ENCODE results near the gene SLC13A3.
A peak's percentile ranks its signal among the peaks of the same experiment; 100 is the strongest.

SLC13A3 gene

DNA sequence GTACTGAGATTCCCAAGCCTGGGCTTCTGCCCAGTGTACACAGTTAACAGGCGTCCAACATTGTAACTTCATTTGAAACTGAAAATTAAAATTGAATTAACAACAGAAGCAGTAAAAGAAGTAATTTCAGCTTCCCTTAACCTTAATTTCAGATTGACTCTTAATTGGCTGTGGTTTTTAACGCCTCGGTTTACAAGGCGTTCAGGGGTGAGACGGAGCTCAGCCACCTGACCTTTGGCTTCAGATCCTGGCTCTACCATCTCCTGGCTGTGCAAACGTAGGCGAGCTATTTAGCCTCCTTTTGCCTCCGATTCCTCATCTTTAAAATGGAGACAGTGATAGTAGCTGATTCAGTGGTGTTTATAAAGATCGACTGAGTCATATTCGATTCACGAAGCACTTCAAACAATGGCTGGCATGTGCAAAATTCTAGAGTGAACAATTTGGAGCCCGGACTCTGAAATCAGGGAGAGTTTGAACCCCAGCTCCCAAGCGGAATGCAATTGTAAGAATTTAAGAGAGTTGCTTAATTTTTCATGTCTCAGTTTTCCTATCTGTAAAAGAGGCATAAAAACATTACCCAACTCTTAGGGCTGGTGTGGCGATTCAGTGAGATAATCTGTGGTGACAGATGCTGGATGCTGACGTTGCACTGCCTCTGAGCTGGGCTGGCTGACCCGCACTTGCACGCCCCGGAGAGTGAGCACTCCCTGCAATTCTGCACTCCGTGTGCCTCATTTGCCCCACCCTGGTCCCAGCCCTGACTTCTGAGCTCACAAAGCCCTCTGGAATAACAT lies 77.3 kb downstream of the SLC13A3 start:
- no peak for DNase-seq

DNA sequence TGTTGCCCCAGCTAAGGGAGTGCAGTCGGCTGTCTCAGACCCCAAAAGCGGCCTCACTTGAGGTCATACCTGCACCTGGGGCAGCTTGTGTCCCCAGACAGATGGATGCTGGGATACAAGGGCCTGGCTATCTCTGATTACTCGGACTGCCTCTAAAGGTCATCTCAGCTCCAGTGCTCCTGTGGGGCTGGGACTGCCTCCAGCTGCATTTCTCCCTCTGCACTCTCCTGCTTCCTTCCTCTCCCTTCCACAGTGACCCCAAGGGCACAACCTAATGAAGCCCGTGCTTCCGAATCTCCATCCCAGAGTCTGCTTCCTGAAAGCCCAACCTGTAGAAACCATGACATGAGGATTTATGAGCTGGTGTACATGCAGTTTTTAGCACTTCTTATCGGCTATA lies 78.0 kb downstream of the SLC13A3 start:
- no peak for DNase-seq

DNA sequence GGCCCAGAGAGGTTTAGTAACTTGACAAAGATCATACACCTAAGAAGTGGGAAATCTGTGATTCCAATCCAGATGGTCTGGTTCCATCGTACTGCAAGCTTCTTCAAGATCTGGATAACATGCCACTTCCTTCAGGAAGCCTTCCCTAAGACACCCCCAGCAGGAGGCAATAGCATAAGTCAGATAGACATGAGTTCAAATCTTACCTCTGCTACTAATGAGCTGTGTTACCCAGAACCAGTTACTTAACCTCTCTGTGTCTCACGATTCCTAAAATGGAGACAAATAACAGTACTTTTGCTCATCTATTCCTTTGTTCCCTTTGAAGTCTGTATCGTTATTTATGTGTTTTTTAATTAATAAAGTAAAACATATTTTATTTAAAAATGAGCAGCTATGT lies 78.5 kb downstream of the SLC13A3 start:
- no peak for DNase-seq

DNA sequence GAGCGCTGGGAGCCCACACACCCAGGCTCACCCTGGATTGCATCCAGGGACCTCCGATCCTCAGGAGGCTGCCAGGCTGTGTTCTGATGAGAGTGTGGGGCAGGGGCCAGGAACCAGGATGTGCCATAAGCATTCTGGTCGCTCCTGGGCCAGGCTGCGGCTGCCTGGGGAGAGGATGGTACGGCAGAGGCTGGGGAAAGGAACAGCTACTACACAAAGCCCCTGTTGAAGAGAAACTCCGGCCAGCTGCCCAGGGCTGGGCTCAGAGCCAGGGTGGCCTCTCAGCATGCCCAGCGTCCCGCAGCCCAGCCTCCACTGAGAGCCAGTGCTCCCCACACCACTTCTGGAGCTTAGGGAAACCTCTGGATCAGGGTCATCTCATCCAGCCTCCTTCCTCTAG lies 79.1 kb downstream of the SLC13A3 start:
- no peak for DNase-seq

DNA sequence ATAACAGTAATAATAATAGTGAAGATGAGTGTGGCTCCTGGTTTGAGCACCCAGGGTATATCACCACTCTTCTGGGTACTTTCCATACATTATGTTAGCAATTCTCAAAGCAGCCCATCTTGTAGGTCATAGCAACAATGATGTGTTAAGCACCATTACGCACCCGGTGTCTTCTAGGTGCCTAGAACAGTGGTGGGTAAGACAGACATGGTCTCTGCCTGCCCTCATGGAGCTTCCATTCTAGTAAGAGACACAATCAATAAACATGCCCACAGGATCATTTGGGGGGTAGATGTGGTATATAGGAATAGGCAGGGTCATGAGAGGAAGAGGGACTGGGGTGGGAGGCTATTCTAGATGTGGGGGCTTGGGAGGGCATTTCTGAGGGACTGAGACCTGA lies 79.8 kb downstream of the SLC13A3 start:
- no peak for DNase-seq

DNA sequence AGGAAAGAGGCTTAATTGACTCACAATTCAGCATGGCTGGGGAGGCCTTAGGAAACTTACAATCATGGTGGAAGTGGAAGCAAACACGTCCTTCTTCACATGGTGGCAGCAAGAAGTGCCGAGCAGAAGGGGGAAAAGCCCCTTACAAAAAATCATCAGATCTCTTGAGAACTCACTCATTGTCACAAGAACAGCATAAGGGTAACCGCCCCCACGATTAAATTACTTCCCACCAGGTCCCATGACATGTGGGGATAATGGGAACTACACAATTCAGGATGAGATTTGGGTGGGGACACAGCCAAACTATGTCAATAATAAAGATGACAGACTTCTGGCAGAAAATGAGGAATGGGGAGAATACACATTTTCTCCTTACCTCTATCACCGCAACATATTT lies 80.3 kb downstream of the SLC13A3 start:
- no peak for DNase-seq

DNA sequence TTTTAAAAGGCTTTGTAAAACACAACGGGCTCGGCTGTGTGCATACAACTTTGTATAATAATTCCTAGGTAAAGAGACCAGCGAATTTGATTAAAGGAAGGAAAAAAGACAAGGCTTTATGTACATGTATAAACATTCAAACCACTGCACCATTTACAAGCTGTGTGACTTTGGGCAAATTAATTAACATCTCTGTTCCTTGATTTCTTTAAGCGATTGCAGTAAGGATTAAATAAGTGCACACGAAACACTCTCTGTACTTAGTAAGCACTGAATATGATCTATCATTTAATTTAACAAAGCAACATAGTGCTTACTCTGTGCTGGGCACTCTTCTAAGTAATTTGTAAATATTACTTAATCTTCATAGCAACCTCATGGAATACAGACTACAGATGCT lies 81.3 kb downstream of the SLC13A3 start:
- no peak for DNase-seq

DNA sequence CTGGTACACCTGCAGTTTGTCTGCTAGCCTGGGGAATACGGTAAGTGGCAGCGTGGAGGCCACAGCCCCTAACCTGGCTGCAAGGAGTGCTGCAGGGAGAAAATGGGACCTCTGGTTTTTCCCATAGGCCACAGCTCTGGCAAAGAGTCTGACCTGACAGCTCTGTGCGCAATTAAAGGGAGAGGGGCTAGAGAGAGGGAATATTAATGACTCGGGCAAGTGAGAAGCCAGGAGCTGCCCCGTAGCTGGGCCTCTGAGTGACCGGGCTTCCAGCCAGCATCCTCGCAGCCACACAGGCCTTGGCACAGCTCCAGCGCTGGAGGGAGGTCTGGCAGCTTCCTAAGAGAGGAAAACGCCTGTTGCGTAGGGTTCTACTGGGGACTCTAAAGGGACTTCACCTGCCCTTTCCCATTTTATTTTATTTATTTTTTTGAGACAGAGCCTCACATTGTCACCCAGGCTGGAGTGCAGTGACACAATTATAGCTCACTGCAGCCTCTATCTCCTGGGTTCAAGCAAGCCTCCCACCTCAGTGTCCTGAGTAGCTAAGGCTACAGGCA lies 82.6 kb downstream of the SLC13A3 start:
- DNase-seq = peak; percentile 7

DNA sequence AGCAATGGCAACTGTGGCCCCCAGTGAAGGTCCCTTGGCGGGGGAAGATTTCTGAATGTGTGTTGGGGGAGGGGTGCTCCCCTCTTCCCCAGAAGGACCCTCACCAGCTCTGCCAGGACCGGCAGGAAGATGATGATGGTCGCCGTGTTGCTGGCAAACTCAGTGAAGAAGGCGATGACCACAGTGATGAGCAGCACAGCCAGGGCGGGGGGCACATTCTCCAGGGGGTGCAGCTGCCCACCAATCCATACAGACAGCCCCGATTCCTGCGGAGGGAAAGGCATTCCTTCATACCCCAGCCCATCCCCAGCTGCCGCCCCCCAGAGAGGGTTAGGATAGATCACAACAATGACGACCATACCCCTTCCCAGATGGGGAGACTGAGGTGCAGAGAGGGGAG lies 85.1 kb downstream of the SLC13A3 start:
- no peak for DNase-seq

DNA sequence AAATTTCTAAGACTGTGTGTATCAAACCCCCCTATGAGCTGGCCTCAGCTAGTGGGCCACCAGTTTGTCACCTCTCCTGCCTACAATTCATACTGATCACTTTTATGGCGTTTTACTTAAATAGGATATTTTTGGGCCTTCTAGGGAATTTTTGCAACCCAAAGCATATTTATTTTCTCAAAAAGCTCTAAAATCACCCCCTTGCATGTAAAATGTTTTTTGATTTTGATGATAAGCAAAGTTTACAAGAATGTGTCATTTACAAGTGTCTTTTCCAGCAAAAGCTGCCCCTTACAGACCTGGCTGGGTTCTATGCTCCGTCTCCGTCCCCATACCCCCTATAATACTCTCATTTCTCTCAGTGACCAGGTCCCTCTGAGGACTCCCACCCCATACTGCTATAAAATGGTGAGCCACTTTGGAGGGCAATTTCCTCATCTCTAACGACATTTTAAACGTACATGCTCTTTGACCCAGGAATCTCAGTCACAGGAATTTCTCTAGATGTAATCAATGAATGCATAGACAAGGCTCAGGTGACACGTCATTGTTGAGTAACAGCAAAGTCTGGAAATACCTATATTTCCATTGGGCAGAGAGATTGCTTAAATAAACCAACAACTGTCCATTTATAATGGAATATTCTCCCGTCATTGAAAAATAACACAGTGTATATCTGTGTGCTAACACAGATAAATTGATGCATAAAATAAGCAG lies 86.9 kb downstream of the SLC13A3 start:
- DNase-seq = no peak

DNA sequence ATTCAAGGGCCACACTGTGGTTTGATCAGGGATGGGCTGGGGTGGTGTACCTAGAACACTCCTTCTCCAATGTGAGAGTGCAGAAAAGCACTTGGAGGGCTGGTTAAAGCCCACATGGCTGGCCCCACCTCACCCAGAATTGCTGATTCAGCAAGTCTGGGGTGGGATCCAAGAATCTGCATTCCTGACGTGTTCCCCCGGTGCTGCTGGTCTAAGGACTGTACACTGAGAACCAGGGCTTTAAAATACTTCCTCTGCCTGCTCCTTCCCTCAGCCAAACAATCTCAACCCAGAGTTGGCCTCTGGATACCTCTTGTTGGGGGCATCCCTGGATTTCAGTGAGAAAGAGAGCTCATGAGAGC lies 87.4 kb downstream of the SLC13A3 start:
- DNase-seq = no peak

DNA sequence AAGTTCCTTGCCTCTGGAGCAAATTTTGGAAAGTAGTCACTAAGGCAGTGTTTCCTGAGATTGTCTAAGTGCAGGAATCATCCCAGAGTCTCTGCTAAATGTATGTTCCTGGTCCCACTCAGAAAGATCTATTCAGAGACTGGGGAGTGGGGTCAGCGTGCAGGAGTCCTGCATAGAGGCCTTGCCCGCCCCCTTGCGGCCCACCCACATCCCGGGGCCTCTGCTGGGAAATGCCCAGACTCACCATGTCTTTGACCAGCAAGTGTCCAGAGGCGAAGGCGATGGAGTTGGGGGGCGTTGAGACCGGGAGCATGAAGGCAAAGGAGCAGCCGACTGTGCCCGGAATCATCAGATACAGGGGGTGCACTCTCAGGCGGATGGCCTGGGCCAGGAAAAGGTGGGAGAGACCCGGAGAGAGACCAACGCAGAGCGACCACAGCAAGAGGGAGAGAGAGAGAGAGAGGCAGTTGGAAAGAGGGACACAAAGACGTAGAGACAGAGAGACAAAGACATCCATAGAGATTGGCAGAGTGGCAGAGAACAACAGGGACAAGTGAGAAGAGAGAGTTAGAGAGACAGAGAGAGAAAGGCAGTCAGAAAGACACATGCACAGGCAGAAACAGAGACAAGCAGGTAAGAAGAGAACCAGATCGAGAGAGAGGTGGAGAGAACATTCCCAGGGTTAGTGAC lies 87.9 kb downstream of the SLC13A3 start:
- DNase-seq = no peak

DNA sequence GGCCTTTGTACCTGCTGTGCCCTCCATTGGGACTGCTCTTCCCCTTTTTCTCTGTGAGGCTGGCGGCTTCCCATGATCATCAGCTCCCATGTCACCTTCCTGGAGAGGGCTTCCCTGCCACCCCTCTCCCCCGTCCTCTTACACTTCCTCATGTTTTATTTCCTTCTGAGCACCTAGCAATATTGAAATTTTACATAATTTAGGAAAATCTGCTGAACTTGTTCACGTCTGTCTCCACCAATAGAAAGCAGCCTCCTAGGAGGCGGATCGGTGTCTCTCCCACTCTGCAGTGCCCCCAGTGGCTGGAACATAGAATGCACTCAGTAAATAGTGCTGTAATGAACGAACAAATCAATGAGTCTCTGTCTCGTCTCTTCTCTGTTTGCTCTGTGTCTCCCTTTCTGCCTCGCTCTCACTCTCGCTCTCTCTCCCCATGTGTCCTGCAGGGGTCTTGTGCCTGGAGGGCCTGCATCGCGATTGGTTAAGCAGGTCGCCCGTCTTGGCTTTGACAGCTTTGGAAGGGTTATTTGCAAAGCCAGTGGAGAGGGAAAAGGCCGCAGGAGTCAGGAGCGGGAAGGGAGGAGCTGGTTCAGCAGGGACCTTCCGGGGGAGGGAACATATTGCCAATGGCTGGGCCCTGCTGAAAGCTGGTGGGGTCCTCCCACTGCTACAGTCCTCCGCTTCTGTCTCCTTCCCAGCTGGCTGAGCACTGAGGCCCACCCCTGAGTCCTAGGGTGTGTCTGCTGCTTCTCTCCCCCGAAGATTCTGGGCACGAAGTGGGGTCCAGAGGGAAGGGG lies 88.7 kb downstream of the SLC13A3 start:
- DNase-seq = peak; percentile 30

DNA sequence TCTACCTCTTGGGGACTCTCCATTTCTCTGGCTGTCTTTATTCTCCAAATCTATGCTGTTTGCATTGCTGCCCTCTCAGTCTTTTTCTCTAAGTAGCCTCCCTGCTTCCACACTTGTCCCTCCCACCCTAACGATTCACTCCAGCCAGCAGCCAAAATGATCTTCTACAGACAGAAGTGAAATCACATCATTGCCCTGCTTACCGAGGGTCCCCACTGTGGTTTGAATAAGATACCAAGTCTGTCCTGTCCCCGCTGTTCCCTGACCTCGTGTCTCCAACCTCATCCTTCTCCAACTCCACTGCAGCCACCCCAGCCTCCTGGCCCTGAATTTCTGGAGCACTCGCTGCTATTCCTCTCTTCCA lies 89.3 kb downstream of the SLC13A3 start:
- DNase-seq = no peak

DNA sequence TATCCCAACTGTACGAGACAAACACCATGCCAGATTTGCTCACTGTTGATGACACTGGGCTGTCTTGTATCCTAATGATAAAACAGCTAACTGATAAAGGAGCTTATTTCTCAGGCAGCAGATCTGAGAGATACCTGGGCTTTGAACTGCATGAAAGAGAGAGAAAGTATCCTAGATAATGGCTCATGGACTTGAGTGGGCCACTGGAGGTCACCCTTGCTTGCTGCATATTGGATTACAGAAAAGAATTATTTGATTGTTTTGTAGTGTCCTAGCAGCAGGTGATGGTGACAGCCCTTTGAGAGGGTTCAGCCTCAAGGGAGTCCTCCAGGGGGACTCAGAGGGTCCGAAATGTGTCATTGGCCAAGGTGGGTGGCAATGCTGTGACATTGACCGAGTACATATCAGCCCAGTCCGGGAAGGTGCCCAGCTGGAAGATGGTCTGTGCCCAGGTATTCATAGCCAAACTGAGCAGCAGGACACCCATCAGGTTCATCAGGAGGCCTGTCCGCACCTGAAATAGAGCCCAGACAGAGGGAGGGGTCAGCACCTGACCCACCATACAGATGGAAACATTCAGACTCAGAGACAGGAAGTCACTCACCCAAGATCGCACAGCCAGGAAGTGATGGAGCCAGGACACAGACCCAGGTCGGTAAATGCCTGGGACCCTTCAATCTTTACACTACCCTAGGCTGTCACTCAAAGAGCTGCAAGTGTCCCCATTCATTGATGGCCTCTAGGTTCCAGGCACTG lies 91.4 kb downstream of the SLC13A3 start:
- no peak for DNase-seq

DNA sequence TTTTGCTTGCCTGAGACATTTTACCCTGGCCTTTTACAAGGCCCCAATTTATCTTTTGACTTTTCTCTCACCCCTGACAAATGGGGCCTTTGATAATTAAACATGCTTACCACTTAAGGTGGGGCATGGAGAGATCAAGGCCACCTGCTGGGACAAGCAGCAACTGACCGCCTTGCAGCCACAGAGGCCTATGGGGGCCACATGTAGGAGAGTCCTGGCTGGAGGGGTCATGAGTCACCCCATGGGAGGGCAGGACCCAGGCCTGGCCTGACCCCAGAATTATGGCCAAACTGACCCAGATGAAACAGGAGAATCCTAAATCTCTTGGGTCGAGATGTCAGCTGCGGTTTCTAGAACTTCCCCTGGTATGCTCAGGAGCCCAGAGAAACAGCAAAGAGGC lies 92.3 kb downstream of the SLC13A3 start:
- no peak for DNase-seq

DNA sequence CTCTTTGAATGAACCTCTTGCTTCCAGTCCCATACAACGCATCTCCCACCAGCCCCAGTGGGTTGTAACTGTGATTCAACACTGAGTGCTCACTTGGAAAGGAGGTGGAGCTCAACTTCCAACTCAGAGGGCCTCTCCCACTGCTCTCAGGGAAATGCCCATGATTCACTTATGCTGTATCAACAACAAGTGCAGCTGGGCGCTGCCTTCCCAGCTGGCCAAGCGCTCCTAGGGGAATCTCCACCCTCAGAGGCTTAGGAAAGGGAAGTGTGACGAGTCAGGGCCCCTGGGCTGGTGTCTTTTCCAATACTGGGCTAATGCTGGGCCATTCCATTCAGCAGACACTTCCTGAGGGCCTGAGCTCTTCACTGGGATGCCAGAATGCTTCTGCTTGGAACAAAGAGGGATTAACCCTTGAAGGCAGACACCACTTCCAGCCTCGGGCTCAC lies 92.7 kb downstream of the SLC13A3 start:
- peak; percentile 78 for DNase-seq

DNA sequence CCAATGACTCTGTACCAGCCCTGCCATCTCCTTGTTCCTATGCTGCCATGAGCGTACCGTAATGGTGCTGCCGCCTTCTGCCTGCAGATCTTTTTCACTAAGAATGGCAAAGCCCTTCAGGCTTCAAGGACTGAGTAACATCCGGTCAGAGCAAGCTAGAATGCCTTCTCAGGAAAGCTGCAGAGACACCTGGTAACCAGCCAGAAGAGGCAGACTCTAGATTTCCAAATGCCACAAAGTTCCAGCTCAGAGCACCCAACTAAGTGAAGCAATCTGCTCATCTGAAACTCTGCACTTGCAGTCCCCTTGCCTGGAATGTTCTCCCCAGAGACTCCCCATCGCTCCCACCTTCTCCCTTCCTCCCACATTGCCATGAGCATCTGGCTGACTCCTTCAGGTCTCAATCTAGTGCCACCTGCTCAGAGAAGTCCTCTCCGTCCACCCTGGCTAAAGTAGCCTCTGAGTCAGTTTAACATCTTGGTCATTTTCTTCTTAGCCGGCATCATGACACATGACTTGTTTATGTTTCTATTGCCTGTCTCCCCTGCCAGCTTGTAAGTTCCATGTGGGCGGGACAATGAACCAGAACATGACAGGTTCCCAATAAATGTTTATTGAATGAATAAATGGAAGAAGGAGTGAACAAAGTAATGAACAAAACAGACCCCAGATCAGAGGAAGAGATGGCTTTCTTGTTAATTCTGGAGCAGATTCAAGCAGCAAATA lies 93.9 kb downstream of the SLC13A3 start:
- DNase-seq = peak; percentile 10

DNA sequence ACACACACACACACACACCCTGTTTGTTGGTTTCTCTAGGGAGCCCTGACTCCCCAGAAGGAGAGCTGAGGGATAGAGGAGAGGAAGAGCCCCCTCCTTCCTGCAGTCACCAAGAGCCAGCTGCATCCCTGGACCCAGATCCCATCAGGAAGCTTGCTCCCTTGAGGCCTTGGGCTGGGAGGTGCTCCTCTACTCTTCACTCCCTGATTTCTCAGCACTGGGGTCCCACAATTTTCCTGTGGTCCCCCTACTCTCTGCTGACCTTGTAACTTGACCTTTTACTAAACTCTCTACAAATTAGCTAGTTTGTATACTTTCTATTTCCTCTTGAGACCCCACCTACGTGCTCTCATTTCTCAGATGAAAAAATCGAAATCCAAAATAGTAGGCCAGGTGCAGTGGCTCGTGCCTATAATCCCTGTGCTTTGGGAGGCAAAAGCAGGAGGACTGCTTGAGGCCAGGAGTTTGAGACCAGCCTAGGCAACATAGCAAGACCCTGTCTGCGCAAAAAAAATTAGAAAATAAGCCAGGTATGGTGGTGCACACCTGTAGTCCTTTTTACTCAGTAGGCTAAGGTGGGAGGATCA lies 95.8 kb downstream of the SLC13A3 start:
- no peak for DNase-seq

DNA sequence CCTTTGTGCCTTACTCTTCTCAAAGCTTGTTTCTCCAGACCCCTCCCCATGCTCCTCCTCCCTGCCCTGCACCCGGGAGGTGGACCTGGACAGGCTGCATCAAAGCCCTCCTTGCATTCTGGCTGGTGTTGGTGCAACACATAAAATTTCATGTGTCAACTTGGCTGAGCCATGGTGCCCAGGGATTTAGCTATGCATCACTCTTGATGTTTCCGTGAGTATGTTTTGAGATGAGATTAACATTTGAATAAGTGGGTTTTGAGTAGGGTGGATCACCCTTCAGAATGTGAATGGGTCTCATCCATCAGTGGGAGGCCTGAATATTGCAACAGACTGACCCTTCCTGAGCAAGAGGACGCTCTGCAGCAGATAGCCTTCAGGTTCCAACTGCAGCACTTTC lies 96.4 kb downstream of the SLC13A3 start:
- no peak for DNase-seq

DNA sequence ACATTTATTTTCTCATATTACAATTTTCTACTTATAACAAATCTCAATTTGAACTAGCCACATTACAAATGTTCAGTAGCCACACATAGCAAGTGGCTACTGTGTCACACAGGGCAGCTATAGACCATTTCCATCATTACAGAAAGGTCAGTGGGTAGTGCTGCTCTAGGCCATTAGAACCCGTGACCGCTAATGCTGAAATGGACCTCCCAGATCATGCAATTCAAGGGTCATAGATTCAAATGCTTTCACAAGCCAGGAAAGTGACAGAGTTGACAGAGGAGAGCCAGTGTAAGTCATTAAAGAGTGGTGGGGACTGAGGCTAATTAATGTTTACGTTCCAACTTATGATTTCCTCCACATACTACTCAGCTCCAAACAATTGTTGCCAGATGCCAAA lies 97.3 kb downstream of the SLC13A3 start:
- DNase-seq = no peak

Data from HCEC 1CT (cell line).